Progenitor cell of endocrine pancreas (in vitro differentiated cells): ENCODE data around the gene ARHGEF4. TPM values are rescaled to one million over a fixed set of nuclear protein-coding genes. Genes with fewer than 3 reads are reported as not detected.

Source experiments
- DNase-seq: peaks from one replicate; pipeline ENCODE4 v3.0.0; 2021; ENCODE audit warnings: low spot score; ENCODE audit not compliant: unreplicated experiment
- H3K27ac Mint-ChIP-seq: 2 replicates; pipeline ENCODE4 v1.8.0; 2021; ENCODE audit warnings: mild to moderate bottlenecking, moderate library complexity, mixed read lengths
- H3K27me3 Mint-ChIP-seq: 2 replicates; pipeline ENCODE4 v1.8.0; 2021; ENCODE audit warnings: mixed read lengths
- H3K36me3 Mint-ChIP-seq: 2 replicates; pipeline ENCODE4 v1.8.0; 2022; ENCODE audit warnings: mixed read lengths; ENCODE audit not compliant: insufficient read depth
- H3K4me1 Mint-ChIP-seq: 2 replicates; pipeline ENCODE4 v1.8.0; 2021; ENCODE audit warnings: low read depth, mixed read lengths
- H3K4me3 Mint-ChIP-seq: 2 replicates; pipeline ENCODE4 v1.8.0; 2021; ENCODE audit warnings: low read depth, mild to moderate bottlenecking, moderate library complexity, mixed read lengths
- H3K9me3 Mint-ChIP-seq: 2 replicates; pipeline ENCODE4 v1.8.0; 2021; ENCODE audit warnings: low read depth, mixed read lengths
- CTCF ChIP-seq: fragments of 200-600 bp; sonication (generic); IDR thresholded peaks from one replicate; pipeline ENCODE4 v1.5.0; 2021; ENCODE audit warnings: antibody characterized with exemption, mild to moderate bottlenecking; ENCODE audit not compliant: unreplicated experiment
- total RNA-seq: library from RNA; stranded (reverse); gene quantifications from 2 replicates; pipeline ENCODE4 v1.2.1, GENCODE V29; 2021

Gene ARHGEF4
- total RNA-seq, 1 donor from 2014 or later = 5.6 TPM

GRCh38 chr2:130813722-130814121 lies 23.0 kb upstream of the ARHGEF4 start:
- Mint-ChIP-seq H3K4me3 (no peak overlapping the region), H3K27me3 (peaks cover 11% of the 10 kb centered on the region)
- no peak for TF ChIP-seq CTCF

GRCh38 chr2:130814931-130815680 lies 21.6 kb upstream of the ARHGEF4 start:
- Mint-ChIP-seq H3K27ac (no peak overlapping the region), H3K9me3 (no peaks in the 10 kb centered on the region)
- no peak for DNase-seq

More at GRCh38 chr2:130813722-130814121, 23.0 kb upstream of the ARHGEF4 start:
- no peaks in the 10 kb centered on the region for H3K36me3 Mint-ChIP-seq
- no peaks in the 10 kb centered on the region for H3K4me1 Mint-ChIP-seq
- no peak overlapping the region for H3K27ac Mint-ChIP-seq
- DNase-seq = no peak
- no peaks in the 10 kb centered on the region for H3K9me3 Mint-ChIP-seq

GRCh38 chr2:130818809-130819208 lies 17.9 kb upstream of the ARHGEF4 start:
- Mint-ChIP-seq H3K36me3 (no peaks in the 10 kb centered on the region), H3K4me3 (no peak overlapping the region), H3K27me3 (peaks cover 2% of the 10 kb centered on the region), H3K9me3 (no peaks in the 10 kb centered on the region), H3K4me1 (peaks cover 3% of the 10 kb centered on the region), H3K27ac (no peak overlapping the region)
- TF ChIP-seq CTCF = no peak
- no peak for DNase-seq

More at GRCh38 chr2:130814931-130815680, 21.6 kb upstream of the ARHGEF4 start:
- peaks cover 11% of the 10 kb centered on the region for H3K27me3 Mint-ChIP-seq
- H3K4me3 Mint-ChIP-seq = no peak overlapping the region
- no peak for TF ChIP-seq CTCF
- H3K36me3 Mint-ChIP-seq = no peaks in the 10 kb centered on the region
- H3K4me1 Mint-ChIP-seq = peaks cover 3% of the 10 kb centered on the region

GRCh38 chr2:130819226-130819607 lies 17.5 kb upstream of the ARHGEF4 start:
- no peak for DNase-seq
- TF ChIP-seq CTCF = no peak
- peaks cover 3% of the 10 kb centered on the region for H3K4me1 Mint-ChIP-seq
- H3K4me3 Mint-ChIP-seq = no peak overlapping the region
- no peaks in the 10 kb centered on the region for H3K9me3 Mint-ChIP-seq
- no peaks in the 10 kb centered on the region for H3K36me3 Mint-ChIP-seq
- H3K27ac Mint-ChIP-seq = no peak overlapping the region
- H3K27me3 Mint-ChIP-seq = peaks cover 2% of the 10 kb centered on the region

GRCh38 chr2:130819608-130820278 lies 17.0 kb upstream of the ARHGEF4 start:
- no peak overlapping the region for H3K27ac Mint-ChIP-seq
- H3K36me3 Mint-ChIP-seq = no peaks in the 10 kb centered on the region
- TF ChIP-seq CTCF = peak; percentile 10
- no peak for DNase-seq
- peaks cover 2% of the 10 kb centered on the region for H3K27me3 Mint-ChIP-seq
- H3K4me1 Mint-ChIP-seq = peaks cover 3% of the 10 kb centered on the region
- no peaks in the 10 kb centered on the region for H3K9me3 Mint-ChIP-seq
- H3K4me3 Mint-ChIP-seq = no peak overlapping the region
